H1 (cell line): Measurements from ENCODE around the gene TIFAB.
A peak's percentile ranks its signal among the peaks of the same experiment; 100 is the strongest.

Experiments used
- ATF3 ChIP-seq: IDR thresholded peaks from 2 replicates; pipeline ENCODE4 v1.6.1; 2011; ENCODE audit warnings: low read depth, mild to moderate bottlenecking, low read length; ENCODE audit not compliant: insufficient read depth
- CEBPB ChIP-seq: IDR thresholded peaks from 2 replicates; pipeline ENCODE4 v1.6.1; 2012; ENCODE audit warnings: low read depth, low read length
- CTCF ChIP-seq, 3 experiments: IDR thresholded peaks; 1 replicate in 2 of 3; 2 replicates in 1 of 3; pipeline versions ENCODE4 v1.5.1 to v1.6.1; 2011; ENCODE audit warnings: low read length in 3 of 3, mild to moderate bottlenecking in 3 of 3, inconsistent platforms in 2 of 3, low read depth in 1 of 3, moderate library complexity in 1 of 3; ENCODE audit not compliant: insufficient read depth in 1 of 3; ENCODE audit errors: control extremely low read depth in 1 of 3
- POLR2A ChIP-seq, 2 experiments: IDR thresholded peaks; 1 replicate in 1 of 2; 2 replicates in 1 of 2; pipeline ENCODE4 v1.6.1; 2011; ENCODE audit warnings: low read depth in 2 of 2, low read length in 2 of 2, mild to moderate bottlenecking in 2 of 2; ENCODE audit errors: control extremely low read depth in 1 of 2
- RAD21 ChIP-seq, 2 experiments: IDR thresholded peaks in 1 of 2; conservative IDR thresholded peaks in 1 of 2; 2 replicates each; pipeline ENCODE4 v1.6.1; 2011; ENCODE audit warnings: low read depth in 2 of 2, low read length in 2 of 2, improper control_type of control experiment in 1 of 2, inconsistent platforms in 1 of 2, mild to moderate bottlenecking in 1 of 2, moderate library complexity in 1 of 2
- RFX5 ChIP-seq: IDR thresholded peaks from 2 replicates; pipeline ENCODE4 v1.6.1; 2011; ENCODE audit warnings: low read depth, low read length, improper control_type of control experiment, borderline replicate concordance
- SIN3A ChIP-seq, 2 experiments: IDR thresholded peaks in 1 of 2; conservative IDR thresholded peaks in 1 of 2; 2 replicates each; pipeline ENCODE4 v1.6.1; 2011 to 2012; ENCODE audit warnings: low read length in 2 of 2, improper control_type of control experiment in 1 of 2, low read depth in 1 of 2, mild to moderate bottlenecking in 1 of 2
- TAF1 ChIP-seq: IDR thresholded peaks from 2 replicates; pipeline ENCODE4 v1.6.1; 2011; ENCODE audit warnings: mild to moderate bottlenecking, low read depth, low read length

GRCh38 chr5:135445306-135445985 lies 6.7 kb downstream of the TIFAB start:
- TF ChIP-seq CTCF (IDR thresholded peaks at IDR 0.05; ENCODE audit: control extremely low read depth in 1 of 3, insufficient read depth in 1 of 3, low read depth in 1 of 3, low read length in 3 of 3) (peak in 1 of 3 experiments; percentile 8; a peak in 1 of 4 replicates), TAF1 (no peak), CEBPB (no peak), RAD21 (IDR thresholded peaks at IDR 0.05 in 1 of 2, conservative IDR thresholded peaks at IDR 0.05 in 1 of 2; ENCODE audit: low read depth in 2 of 2, low read length in 2 of 2) (no peak), SIN3A (conservative IDR thresholded peaks at IDR 0.05 in 1 of 2, IDR thresholded peaks at IDR 0.05 in 1 of 2; ENCODE audit: low read depth in 1 of 2, low read length in 2 of 2) (no peak), POLR2A (IDR thresholded peaks at IDR 0.05; ENCODE audit: control extremely low read depth in 1 of 2, low read depth in 2 of 2, low read length in 2 of 2) (no peak), ATF3 (no peak), RFX5 (no peak)
